Osteocyte (in vitro differentiated cells): ENCODE results near the gene COG4. TPM values are rescaled to one million over a fixed set of nuclear protein-coding genes. Genes with fewer than 3 reads are reported as not detected.

ENCODE experiments used
- DNase-seq: peaks from one replicate; pipeline ENCODE4 v3.0.0; 2021; ENCODE audit warnings: mixed read lengths; ENCODE audit not compliant: unreplicated experiment; ENCODE audit errors: extremely low spot score
- H3K27ac Mint-ChIP-seq: one replicate; pipeline ENCODE4 v1.8.0; 2021; ENCODE audit warnings: mild to moderate bottlenecking, mixed read lengths; ENCODE audit not compliant: unreplicated experiment
- H3K27me3 Mint-ChIP-seq: one replicate; pipeline ENCODE4 v1.8.0; 2021; ENCODE audit warnings: mixed read lengths; ENCODE audit not compliant: unreplicated experiment
- H3K36me3 Mint-ChIP-seq: one replicate; pipeline ENCODE4 v1.8.0; 2021; ENCODE audit warnings: mixed read lengths; ENCODE audit not compliant: unreplicated experiment
- H3K4me1 Mint-ChIP-seq: one replicate; pipeline ENCODE4 v1.8.0; 2021; ENCODE audit warnings: mixed read lengths; ENCODE audit not compliant: unreplicated experiment
- H3K4me3 Mint-ChIP-seq: one replicate; pipeline ENCODE4 v1.8.0; 2021; ENCODE audit warnings: mild to moderate bottlenecking, moderate library complexity, mixed read lengths; ENCODE audit not compliant: unreplicated experiment
- H3K9me3 Mint-ChIP-seq: one replicate; pipeline ENCODE4 v1.8.0; 2021; ENCODE audit warnings: mixed read lengths; ENCODE audit not compliant: unreplicated experiment
- total RNA-seq: library from RNA; stranded (reverse); gene quantifications from 2 replicates; pipeline ENCODE4 v1.2.1, GENCODE V29; 2021
- TF ChIP-seq, protein P1 (sequence below): fragments of 200-600 bp; sonication (generic); IDR thresholded peaks from 2 replicates; pipeline ENCODE4 v1.5.0; 2021; ENCODE audit warnings: antibody characterized with exemption, mild to moderate bottlenecking, moderate library complexity

COG4 gene
- total RNA-seq, 1 donor from 2014 or later, result 69.9 TPM

DNA sequence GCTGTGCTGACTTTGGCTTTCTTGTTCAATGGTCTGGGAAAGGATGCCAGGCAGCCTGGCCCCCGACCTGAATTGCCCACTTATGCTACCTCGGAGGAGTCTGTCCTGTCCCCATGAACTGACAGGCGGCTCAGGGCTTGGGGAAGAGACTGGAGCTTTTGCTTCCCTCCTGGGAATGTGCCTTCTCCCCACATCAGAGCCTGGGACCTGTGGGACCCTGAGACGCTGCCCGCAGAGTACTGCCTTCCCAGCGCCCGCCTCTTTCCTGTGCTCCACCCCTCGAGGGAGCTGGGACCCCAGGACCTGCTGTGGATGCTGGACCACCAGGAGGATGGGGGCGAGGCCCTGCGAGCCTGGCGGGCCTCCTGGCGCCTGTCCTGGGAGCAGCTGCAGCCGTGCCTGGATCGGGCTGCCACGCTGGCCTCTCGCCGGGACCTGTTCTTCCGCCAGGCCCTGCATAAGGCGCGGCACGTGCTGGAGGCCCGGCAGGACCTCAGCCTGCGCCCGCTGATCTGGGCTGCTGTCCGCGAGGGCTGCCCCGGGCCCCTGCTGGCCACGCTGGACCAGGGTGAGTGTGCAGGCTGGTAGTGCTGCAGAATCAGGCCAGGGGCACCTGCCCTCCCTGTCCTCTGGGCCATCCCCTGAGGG is 50.4 kb downstream of the COG4 start:
- peaks cover 21% of the 10 kb centered on the region for H3K4me1 Mint-ChIP-seq
- no peaks in the 10 kb centered on the region for H3K27me3 Mint-ChIP-seq
- no peaks in the 10 kb centered on the region for H3K36me3 Mint-ChIP-seq
- DNase-seq, result no peak
- no peak overlapping the region for H3K4me3 Mint-ChIP-seq
- no peak overlapping the region for H3K27ac Mint-ChIP-seq
- TF ChIP-seq, protein P1, sequence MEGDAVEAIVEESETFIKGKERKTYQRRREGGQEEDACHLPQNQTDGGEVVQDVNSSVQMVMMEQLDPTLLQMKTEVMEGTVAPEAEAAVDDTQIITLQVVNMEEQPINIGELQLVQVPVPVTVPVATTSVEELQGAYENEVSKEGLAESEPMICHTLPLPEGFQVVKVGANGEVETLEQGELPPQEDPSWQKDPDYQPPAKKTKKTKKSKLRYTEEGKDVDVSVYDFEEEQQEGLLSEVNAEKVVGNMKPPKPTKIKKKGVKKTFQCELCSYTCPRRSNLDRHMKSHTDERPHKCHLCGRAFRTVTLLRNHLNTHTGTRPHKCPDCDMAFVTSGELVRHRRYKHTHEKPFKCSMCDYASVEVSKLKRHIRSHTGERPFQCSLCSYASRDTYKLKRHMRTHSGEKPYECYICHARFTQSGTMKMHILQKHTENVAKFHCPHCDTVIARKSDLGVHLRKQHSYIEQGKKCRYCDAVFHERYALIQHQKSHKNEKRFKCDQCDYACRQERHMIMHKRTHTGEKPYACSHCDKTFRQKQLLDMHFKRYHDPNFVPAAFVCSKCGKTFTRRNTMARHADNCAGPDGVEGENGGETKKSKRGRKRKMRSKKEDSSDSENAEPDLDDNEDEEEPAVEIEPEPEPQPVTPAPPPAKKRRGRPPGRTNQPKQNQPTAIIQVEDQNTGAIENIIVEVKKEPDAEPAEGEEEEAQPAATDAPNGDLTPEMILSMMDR, result no peak
- H3K9me3 Mint-ChIP-seq, result no peaks in the 10 kb centered on the region

DNA sequence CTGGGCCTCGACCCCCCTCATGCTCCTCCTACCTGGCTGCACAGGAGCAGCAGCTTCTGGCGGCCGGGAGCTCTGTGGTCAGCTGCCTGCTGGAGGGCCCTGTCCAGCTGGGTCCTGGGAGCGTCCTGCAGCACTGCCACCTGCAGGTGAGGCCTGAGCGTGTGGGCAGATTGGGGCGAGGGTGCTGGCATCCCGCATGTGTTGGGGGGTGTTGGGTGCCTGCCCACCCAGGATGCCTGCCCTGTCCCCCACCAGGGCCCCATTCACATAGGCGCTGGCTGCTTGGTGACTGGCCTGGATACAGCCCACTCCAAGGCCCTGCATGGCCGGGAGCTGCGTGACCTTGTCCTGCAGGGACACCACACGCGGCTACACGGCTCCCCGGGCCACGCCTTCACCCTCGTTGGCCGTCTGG is 52.4 kb downstream of the COG4 start:
- no peaks in the 10 kb centered on the region for H3K36me3 Mint-ChIP-seq
- DNase-seq, result no peak
- H3K4me1 Mint-ChIP-seq, result peaks cover 3% of the 10 kb centered on the region

DNA sequence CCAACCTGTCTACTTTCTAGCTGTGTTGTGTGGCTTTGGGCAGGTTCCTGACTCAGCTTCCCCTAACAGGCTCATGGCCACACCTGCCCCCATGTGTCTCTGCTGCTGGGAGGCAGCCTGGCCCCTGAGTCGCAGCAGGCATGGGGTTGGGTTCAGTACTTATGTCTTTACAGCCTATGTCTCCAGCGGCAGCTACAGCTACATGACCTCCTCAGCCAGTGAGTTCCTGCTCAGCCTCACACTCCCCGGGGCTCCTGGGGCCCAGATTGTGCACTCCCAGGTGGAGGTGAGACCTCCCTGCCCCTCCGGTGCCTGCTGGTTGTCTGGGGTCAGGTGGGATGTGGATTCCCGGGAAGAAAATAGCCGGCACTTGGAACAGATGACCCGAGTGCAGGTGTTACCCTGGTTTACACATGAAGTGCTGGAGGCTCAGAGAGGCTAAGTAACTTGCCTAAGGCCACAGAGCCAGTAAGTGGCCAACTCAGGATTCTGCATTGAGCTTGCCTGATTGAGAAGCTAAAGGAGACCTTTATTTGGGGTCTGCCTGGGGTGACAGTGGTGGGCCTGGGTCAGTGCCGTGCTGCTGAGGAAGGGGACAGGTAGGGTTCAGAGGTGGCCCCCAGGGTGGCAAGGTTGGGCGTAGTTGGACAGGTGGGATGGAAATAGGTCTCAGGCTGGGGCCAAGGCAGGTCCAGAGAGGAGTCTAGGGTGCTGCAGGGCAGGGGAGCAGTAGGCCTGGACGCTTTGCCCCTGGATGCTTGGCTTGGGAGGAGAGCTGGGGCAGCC is 53.0 kb downstream of the COG4 start:
- H3K36me3 Mint-ChIP-seq, result no peaks in the 10 kb centered on the region
- no peak overlapping the region for H3K27ac Mint-ChIP-seq
- H3K4me3 Mint-ChIP-seq, result no peak overlapping the region
- H3K9me3 Mint-ChIP-seq, result no peaks in the 10 kb centered on the region
- H3K4me1 Mint-ChIP-seq, result no peaks in the 10 kb centered on the region
- TF ChIP-seq, protein P1, result no peak
- DNase-seq, result no peak
- no peaks in the 10 kb centered on the region for H3K27me3 Mint-ChIP-seq

More for the DNA sequence above, 52.4 kb downstream of the COG4 start:
- H3K9me3 Mint-ChIP-seq, result no peaks in the 10 kb centered on the region
- no peaks in the 10 kb centered on the region for H3K27me3 Mint-ChIP-seq
- TF ChIP-seq, protein P1, result peak; percentile 45
- H3K27ac Mint-ChIP-seq, result no peak overlapping the region
- H3K4me3 Mint-ChIP-seq, result no peak overlapping the region

DNA sequence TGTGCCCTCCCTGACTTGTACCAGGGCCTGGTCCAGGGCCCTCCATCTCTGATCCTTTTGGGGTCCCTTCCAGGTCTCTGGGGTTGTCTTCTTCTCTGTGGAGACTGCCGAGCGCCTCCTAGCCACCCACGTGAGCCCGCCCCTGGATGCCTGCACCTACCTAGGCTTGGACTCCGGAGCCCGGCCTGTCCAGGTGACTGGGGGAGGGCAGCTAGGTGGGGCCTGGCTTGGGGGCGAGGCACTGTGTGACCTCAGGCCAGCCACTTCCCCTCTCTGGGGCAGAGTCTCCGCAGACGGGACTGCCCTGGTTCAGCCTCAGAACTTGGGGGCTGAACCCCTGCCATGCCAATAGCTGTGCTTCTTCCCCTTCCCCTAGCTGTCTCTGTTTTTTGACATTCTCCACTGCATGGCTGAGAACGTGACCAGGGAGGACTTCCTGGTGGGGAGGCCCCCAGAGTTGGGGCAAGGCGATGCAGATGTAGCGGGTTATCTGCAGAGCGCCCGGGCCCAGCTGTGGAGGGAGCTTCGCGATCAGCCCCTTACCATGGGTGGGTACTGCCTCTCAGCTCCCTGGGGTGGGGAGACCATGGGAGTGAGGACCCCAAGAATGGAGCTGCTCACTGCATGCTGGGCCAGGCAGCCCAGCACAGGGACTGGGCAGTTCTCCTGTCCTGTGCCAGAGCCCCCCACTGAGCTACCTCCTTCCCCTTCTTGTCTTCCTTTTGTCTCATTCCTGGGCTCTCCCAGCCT is 54.4 kb downstream of the COG4 start:
- no peaks in the 10 kb centered on the region for H3K27me3 Mint-ChIP-seq
- H3K4me1 Mint-ChIP-seq, result no peaks in the 10 kb centered on the region
- TF ChIP-seq, protein P1, result no peak
- no peak overlapping the region for H3K27ac Mint-ChIP-seq
- no peaks in the 10 kb centered on the region for H3K9me3 Mint-ChIP-seq
- DNase-seq, result no peak
- H3K36me3 Mint-ChIP-seq, result peaks cover 2% of the 10 kb centered on the region
- no peak overlapping the region for H3K4me3 Mint-ChIP-seq

DNA sequence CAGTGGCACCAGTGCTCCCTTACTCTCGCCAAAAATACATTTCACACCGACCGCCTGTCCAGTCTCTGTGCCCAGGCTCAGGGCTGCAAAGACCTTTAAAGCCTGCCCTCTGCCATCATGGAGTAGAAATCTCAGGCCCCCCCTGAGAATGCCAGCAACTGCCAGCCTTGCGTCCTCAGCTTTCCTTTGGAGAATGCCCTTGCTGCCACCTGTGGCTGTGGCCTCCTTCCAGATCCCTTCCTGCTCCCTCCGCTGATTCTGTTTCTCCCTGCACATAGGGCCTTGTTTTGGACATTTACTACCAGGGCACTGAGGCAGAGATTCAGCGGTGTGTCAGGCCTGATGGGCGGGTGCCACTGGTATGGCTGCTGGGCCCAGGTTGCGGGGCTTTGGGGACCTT is 55.7 kb downstream of the COG4 start:
- H3K27me3 Mint-ChIP-seq, result no peaks in the 10 kb centered on the region
- no peak overlapping the region for H3K27ac Mint-ChIP-seq
- peaks cover 2% of the 10 kb centered on the region for H3K36me3 Mint-ChIP-seq
- H3K4me1 Mint-ChIP-seq, result no peaks in the 10 kb centered on the region
- no peak for DNase-seq
- H3K4me3 Mint-ChIP-seq, result no peak overlapping the region
- H3K9me3 Mint-ChIP-seq, result no peaks in the 10 kb centered on the region
- TF ChIP-seq, protein P1, result no peak
